Gastrocnemius medialis (tissue), 4 donors: Measurements from ENCODE around the gene TRAPPC2. TPM values are rescaled to one million over a fixed set of nuclear protein-coding genes. Genes with fewer than 3 reads are reported as not detected.

Experiments used
- ATAC-seq, 2 donors: fragments of 150-250 bp; one replicate each; pipeline ENCODE4 v1.9.1; 2016
- DNase-seq, 2 donors: peaks; one replicate each; pipeline ENCODE4 v3.0.0-alpha.2; 2019
- H3K27ac ChIP-seq, 4 donors: fragments of 200-600 bp; sonication (generic); 1 replicate in 1 of 4; 2 replicates in 3 of 4; pipeline ENCODE4 v1.5.1; 2016 to 2018; ENCODE audit warnings: mild to moderate bottlenecking in 2 of 4, moderate library complexity in 1 of 4
- H3K27me3 ChIP-seq, 3 donors: fragments of 200-600 bp; sonication (generic) in 2 of 3; 1 replicate in 1 of 3; 2 replicates in 2 of 3; pipeline versions ENCODE4 v1.5.1 to v1.6.0; 2016 to 2019; ENCODE audit warnings: mild to moderate bottlenecking in 1 of 3, moderate library complexity in 1 of 3
- H3K36me3 ChIP-seq, 2 donors: fragments of 200-600 bp; sonication (generic) in 1 of 2; one replicate each; pipeline ENCODE4 v1.5.1; 2017 to 2018
- H3K4me1 ChIP-seq, 2 donors: fragments of 200-600 bp; sonication (generic) in 1 of 2; one replicate each; pipeline ENCODE4 v1.5.1; 2016 to 2017; ENCODE audit warnings: mild to moderate bottlenecking in 2 of 2
- H3K4me3 ChIP-seq, 4 donors: fragments of 200-600 bp; sonication (generic) in 3 of 4; 1 replicate in 1 of 4; 2 replicates in 3 of 4; pipeline ENCODE4 v1.5.1; 2016 to 2019; ENCODE audit warnings: mild to moderate bottlenecking in 2 of 4
- H3K9me3 ChIP-seq, 3 donors: fragments of 200-600 bp; sonication (generic) in 2 of 3; 1 replicate in 1 of 3; 2 replicates in 2 of 3; pipeline ENCODE4 v1.5.1; 2016 to 2019
- CTCF ChIP-seq, 5 experiments: fragments of 450-650 bp in 3 of 5; fragments of 200-600 bp in 2 of 5; sonication (generic) in 2 of 5; IDR thresholded peaks in 4 of 5; conservative IDR thresholded peaks in 1 of 5; 1 replicate in 4 of 5; 2 replicates in 1 of 5; pipeline ENCODE4 v1.5.1; 2016 to 2019; ENCODE audit warnings: antibody characterized with exemption in 5 of 5, mild to moderate bottlenecking in 3 of 5, moderate library complexity in 3 of 5
- POLR2A ChIP-seq, 2 donors: fragments of 450-650 bp; IDR thresholded peaks; one replicate each; pipeline ENCODE4 v1.6.1; 2017; ENCODE audit warnings: antibody characterized with exemption in 2 of 2, mild to moderate bottlenecking in 2 of 2, moderate library complexity in 2 of 2
- in situ Hi-C, 4 donors: fragments of 200-750 bp; cut with MboI; loops; one replicate each; pipeline versions ENCODE4 v1.15.0 to v1.8.0; 2017; ENCODE audit warnings: low sequenced_read_pairs in 4 of 4
- intact Hi-C: fragments of 100-400 bp; cut with DNase I; formaldehyde crosslinking; loops from one replicate; pipeline ENCODE4 v1.15.1; 2023; ENCODE audit warnings: low total_unique reads
- total RNA-seq, 4 donors: library from RNA; depleted of rRNA; stranded (reverse); fragments of >200 nt; gene quantifications; one replicate each; pipeline versions ENCODE4 v1.1.0 to v1.2.3, GENCODE V29; 2016

The TRAPPC2 gene
- total RNA-seq, 4 donors from 2014 or later: 1.4 to 4.3 (median 2.9) TPM

- ATAC-seq (no peak), DNase-seq (no peak)
- H3K4me1 ChIP-seq: no peaks in the 10 kb centered on the region
- H3K27ac ChIP-seq: no peak overlapping the region
- H3K9me3 ChIP-seq: no peaks in the 10 kb centered on the region
- no peak for TF ChIP-seq CTCF (IDR thresholded peaks at IDR 0.05 in 4 of 5, conservative IDR thresholded peaks at IDR 0.05 in 1 of 5)
- TF ChIP-seq POLR2A (IDR thresholded peaks at IDR 0.05): no peak
- no peaks in the 10 kb centered on the region for H3K27me3 ChIP-seq
- H3K4me3 ChIP-seq: no peak overlapping the region
- H3K36me3 ChIP-seq: peaks cover 0 to 22% of the 10 kb centered on the region in 2 donors
- in situ Hi-C loops (no loop called here), intact Hi-C loops (no loop called here)
Measured at GRCh38 chrX:13752141-13752540, 17.7 kb upstream of the TRAPPC2 start.

GRCh38 chrX:13750812-13751211 is 16.4 kb upstream of the TRAPPC2 start:
- intact Hi-C loops (loop anchor here (2.0 kb wide), 1 partner anchor 282 kb away; no protein-coding TSS in a partner anchor), in situ Hi-C loops (no loop called here)
- TF ChIP-seq CTCF (IDR thresholded peaks at IDR 0.05 in 4 of 5, conservative IDR thresholded peaks at IDR 0.05 in 1 of 5): no peak
- TF ChIP-seq POLR2A (IDR thresholded peaks at IDR 0.05): no peak
- H3K36me3 ChIP-seq: peaks cover 0 to 20% of the 10 kb centered on the region in 2 donors
- H3K9me3 ChIP-seq: no peaks in the 10 kb centered on the region
- no peak overlapping the region for H3K4me3 ChIP-seq
- H3K4me1 ChIP-seq: no peaks in the 10 kb centered on the region
- no peaks in the 10 kb centered on the region for H3K27me3 ChIP-seq
- no peak for ATAC-seq
- no peak overlapping the region for H3K27ac ChIP-seq
- no peak for DNase-seq

GRCh38 chrX:13750204-13750603 is 15.8 kb upstream of the TRAPPC2 start:
- Histone ChIP-seq H3K36me3 (peaks cover 0 to 20% of the 10 kb centered on the region in 2 donors), H3K4me1 (no peaks in the 10 kb centered on the region), H3K9me3 (no peaks in the 10 kb centered on the region), H3K4me3 (no peak overlapping the region), H3K27me3 (no peaks in the 10 kb centered on the region), H3K27ac (no peak overlapping the region)
- DNase-seq (no peak), ATAC-seq (peak in 1 of 2 donors; percentile 58)
- intact Hi-C loops: loop anchor here (2.0 kb wide), 1 partner anchor 283 kb away; no protein-coding TSS in a partner anchor
- in situ Hi-C loops: no loop called here
- TF ChIP-seq CTCF (IDR thresholded peaks at IDR 0.05 in 4 of 5, conservative IDR thresholded peaks at IDR 0.05 in 1 of 5) (peak; percentile 12 to 54 (median 33)), POLR2A (IDR thresholded peaks at IDR 0.05) (no peak)

DNA sequence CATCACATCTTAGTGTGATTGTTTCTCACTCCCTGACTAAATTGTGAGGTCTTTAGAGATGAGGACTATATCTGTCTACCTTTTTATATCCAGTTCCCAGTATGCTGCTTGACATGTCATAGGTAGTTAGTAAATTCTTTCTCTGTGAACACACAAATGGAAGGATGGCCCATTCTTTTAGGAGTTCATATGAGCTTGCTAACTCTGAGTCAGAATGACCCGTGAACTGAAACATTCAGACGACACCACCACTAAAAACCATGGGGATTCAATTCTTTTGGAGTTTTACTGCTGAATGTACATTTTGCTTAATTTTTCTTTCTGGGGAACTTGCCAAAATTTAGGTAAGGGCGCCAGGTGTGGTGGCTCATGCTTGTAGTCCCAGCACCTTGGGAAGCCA is 14.1 kb upstream of the TRAPPC2 start:
- Histone ChIP-seq H3K27me3 (no peaks in the 10 kb centered on the region), H3K27ac (no peak overlapping the region), H3K9me3 (no peaks in the 10 kb centered on the region), H3K36me3 (peaks cover 0 to 15% of the 10 kb centered on the region in 2 donors), H3K4me1 (no peaks in the 10 kb centered on the region), H3K4me3 (no peak overlapping the region)
- ATAC-seq: no peak
- TF ChIP-seq CTCF (IDR thresholded peaks at IDR 0.05 in 4 of 5, conservative IDR thresholded peaks at IDR 0.05 in 1 of 5) (no peak), POLR2A (IDR thresholded peaks at IDR 0.05) (no peak)
- no peak for DNase-seq
- intact Hi-C loops: loop anchor here (2.0 to 5.0 kb wide), 2 partner anchors 90 to 241 kb away; no protein-coding TSS in a partner anchor
- in situ Hi-C loops: loop anchor here in 3 of 4 donors (5.0 to 25.0 kb wide), 3 partner anchors 91 to 289 kb away; partner anchors contain the start of genes GEMIN8 (in 1 of the 3) and TCEANC (in 1 of the 3)
